Smooth muscle cell (in vitro differentiated cells): Measurements from ENCODE around the gene TWNK. TPM values are rescaled to one million over a fixed set of nuclear protein-coding genes. Genes with fewer than 3 reads are reported as not detected.

ENCODE experiments used
- DNase-seq: peaks from one replicate; lab custom pipeline; 2025; ENCODE audit not compliant: unreplicated experiment; lab: John Stamatoyannopoulos, UW
- H2AFZ ChIP-seq: fragments of 200-600 bp; sonication (generic); 2 replicates; pipeline ENCODE4 v1.6.0; 2016; ENCODE audit warnings: antibody characterized with exemption, low read depth, mild to moderate bottlenecking
- H3F3A ChIP-seq: fragments of 200-600 bp; sonication (generic); 2 replicates; pipeline ENCODE4 v1.6.0; 2017; ENCODE audit warnings: antibody characterized with exemption, low read depth
- H3K27ac ChIP-seq: fragments of 200-600 bp; sonication (generic); 2 replicates; pipeline ENCODE4 v1.5.1; 2016; ENCODE audit warnings: low read depth, mild to moderate bottlenecking
- H3K27me3 ChIP-seq: fragments of 200-600 bp; sonication (generic); 2 replicates; pipeline ENCODE4 v1.6.1; 2016; ENCODE audit warnings: low read depth, mild to moderate bottlenecking
- H3K36me3 ChIP-seq: fragments of 200-600 bp; sonication (generic); 2 replicates; pipeline ENCODE4 v1.5.1; 2016; ENCODE audit warnings: low read depth
- H3K4me1 ChIP-seq: fragments of 200-600 bp; sonication (generic); 2 replicates; pipeline ENCODE4 v1.5.1; 2016; ENCODE audit warnings: low read depth
- H3K4me2 ChIP-seq: fragments of 200-600 bp; sonication (generic); 2 replicates; pipeline ENCODE4 v1.6.0; 2016; ENCODE audit warnings: mild to moderate bottlenecking
- H3K4me3 ChIP-seq: fragments of 200-600 bp; sonication (generic); 2 replicates; pipeline ENCODE4 v1.5.1; 2016; ENCODE audit warnings: mild to moderate bottlenecking
- H3K79me2 ChIP-seq: fragments of 200-600 bp; sonication (generic); 2 replicates; pipeline ENCODE4 v1.6.0; 2016; ENCODE audit warnings: low read depth, mild to moderate bottlenecking
- H3K9ac ChIP-seq: fragments of 200-600 bp; sonication (generic); 2 replicates; pipeline ENCODE4 v1.6.0; 2016; ENCODE audit warnings: low read depth
- H3K9me3 ChIP-seq: fragments of 200-600 bp; sonication (generic); replicated peaks from 2 replicates; pipeline ENCODE4 v1.5.1; 2016; ENCODE audit warnings: low read depth
- H4K20me1 ChIP-seq: fragments of 200-600 bp; sonication (generic); 2 replicates; pipeline ENCODE4 v1.6.0; 2016; ENCODE audit warnings: low read depth
- CTCF ChIP-seq: fragments of 200-600 bp; sonication (generic); IDR thresholded peaks from 2 replicates; pipeline ENCODE4 v1.5.1; 2017; ENCODE audit warnings: borderline replicate concordance, mild to moderate bottlenecking, antibody characterized with exemption; ENCODE audit not compliant: insufficient read depth, poor library complexity, severe bottlenecking
- WGBS: methylation state at CpG from one replicate; pipeline ENCODE4 v1.1.7; 2016; ENCODE audit warnings: low lambda C conversion rate; 5-methylcytosine and 5-hydroxymethylcytosine counted together
- polyA plus RNA-seq: library from polyadenylated mRNA; unstranded; fragments of >200 nt; fragmentation: Nextera tagmentation; extraction: Ambion mirVana; gene quantifications from 2 replicates; pipeline ENCODE4 v1.2.1, GENCODE V29; 2016
- total RNA-seq: library from RNA; depleted of rRNA; stranded (reverse); fragments of >200 nt; gene quantifications from 2 replicates; pipeline ENCODE4 v1.2.3, GENCODE V29; 2014

Gene TWNK
- total and polyA plus RNA-seq, 2 experiments from 2014 or later = 2.0 to 2.5 TPM

GRCh38 chr10:101002456-101002855 lies 15.1 kb downstream of the TWNK start:
- Histone ChIP-seq H3F3A (peaks cover 5% of the 10 kb centered on the region), H3K4me2 (no peak overlapping the region), H2AFZ (no peak overlapping the region), H3K4me1 (peaks cover 21% of the 10 kb centered on the region), H4K20me1 (peaks cover 54% of the 10 kb centered on the region), H3K9ac (no peak overlapping the region), H3K27ac (no peak overlapping the region), H3K79me2 (peaks cover 40% of the 10 kb centered on the region), H3K27me3 (no peaks in the 10 kb centered on the region), H3K9me3 (no peaks in the 10 kb centered on the region), H3K4me3 (no peak overlapping the region), H3K36me3 (no peaks in the 10 kb centered on the region)
- DNase-seq = no peak
- TF ChIP-seq CTCF = no peak
- 93% methylated on average over 11 of the region's 11 CpGs for WGBS

- H3F3A ChIP-seq = peaks cover 3% of the 10 kb centered on the region
- DNase-seq = no peak
- no peaks in the 10 kb centered on the region for H3K36me3 ChIP-seq
- no peak overlapping the region for H2AFZ ChIP-seq
- peaks cover 18% of the 10 kb centered on the region for H3K4me1 ChIP-seq
- H3K9ac ChIP-seq = no peak overlapping the region
- no peaks in the 10 kb centered on the region for H3K27me3 ChIP-seq
- H3K9me3 ChIP-seq = no peaks in the 10 kb centered on the region
- H3K79me2 ChIP-seq = peaks cover 40% of the 10 kb centered on the region
- TF ChIP-seq CTCF = no peak
- H4K20me1 ChIP-seq = peaks cover 56% of the 10 kb centered on the region
- WGBS = 98% methylated on average over 18 of the region's 18 CpGs
- H3K4me3 ChIP-seq = no peak overlapping the region
- H3K27ac ChIP-seq = no peak overlapping the region
- H3K4me2 ChIP-seq = no peak overlapping the region
Measured at GRCh38 chr10:101003639-101004206, 16.4 kb downstream of the TWNK start.

- Histone ChIP-seq H3K27me3 (no peaks in the 10 kb centered on the region), H3K27ac (no peak overlapping the region), H4K20me1 (peaks cover 56% of the 10 kb centered on the region), H3F3A (no peaks in the 10 kb centered on the region), H3K4me3 (no peak overlapping the region), H3K4me2 (no peak overlapping the region), H3K79me2 (peaks cover 34% of the 10 kb centered on the region), H3K9me3 (no peaks in the 10 kb centered on the region), H2AFZ (no peak overlapping the region), H3K36me3 (no peaks in the 10 kb centered on the region), H3K9ac (no peak overlapping the region), H3K4me1 (peaks cover 15% of the 10 kb centered on the region)
- 98% methylated on average over 23 of the region's 23 CpGs for WGBS
- TF ChIP-seq CTCF = no peak
- no peak for DNase-seq
Measured at GRCh38 chr10:101005361-101005760, 18.0 kb downstream of the TWNK start.
